Activated CD4-positive, alpha-beta T cell treated with anti-CD3 and anti-CD28 coated beads for 36 hours (primary cell): Measurements from ENCODE around the gene TNIK. TPM values are rescaled to one million over a fixed set of nuclear protein-coding genes. Genes with fewer than 3 reads are reported as not detected.
A peak's percentile ranks its signal among the peaks of the same experiment; 100 is the strongest.
"Not testable (repeated sequence)": the region's sequence is repeated elsewhere in the genome, so short reads cannot be mapped to it uniquely, and the experiment has no call there.

Experiments used
- ATAC-seq: fragments of 200-7000 bp; cut with Tn5 transposase; one replicate; pipeline ENCODE4 v1.10.0; 2021; ENCODE audit warnings: mild to moderate bottlenecking, moderate library complexity
- CTCF ChIA-PET: fragments of 350-600 bp; sonication (Branson Sonifier 250); formaldehyde crosslinking; loops from one replicate; lab custom pipeline; 2021; ENCODE audit warnings: antibody characterized with exemption; lab: Charles Lee
- POLR2A ChIA-PET: fragments of 350-600 bp; sonication (Branson Sonifier 250); formaldehyde crosslinking; loops from one replicate; lab custom pipeline; 2021; ENCODE audit warnings: antibody characterized with exemption, inconsistent platforms; lab: Charles Lee
- DNase-seq: peaks from one replicate; pipeline ENCODE4 v3.0.0-alpha.2; 2020
- H3K27ac Mint-ChIP-seq: one replicate; pipeline ENCODE4 v1.8.0; 2021; ENCODE audit warnings: mixed read lengths
- H3K27me3 Mint-ChIP-seq: one replicate; pipeline ENCODE4 v1.8.0; 2021; ENCODE audit warnings: mixed read lengths
- H3K36me3 Mint-ChIP-seq: one replicate; pipeline ENCODE4 v1.8.0; 2021; ENCODE audit warnings: low read depth, mixed read lengths
- H3K4me1 Mint-ChIP-seq: one replicate; pipeline ENCODE4 v1.8.0; 2021; ENCODE audit warnings: mixed read lengths
- H3K4me3 Mint-ChIP-seq: one replicate; pipeline ENCODE4 v1.8.0; 2021; ENCODE audit warnings: mild to moderate bottlenecking, moderate library complexity, mixed read lengths
- H3K9me3 Mint-ChIP-seq: one replicate; pipeline ENCODE4 v1.8.0; 2021; ENCODE audit warnings: low read depth, mixed read lengths
- intact Hi-C, 2 experiments: fragments of 100-400 bp; cut with DNase I in 1 of 2; cut with micrococcal nuclease in 1 of 2; formaldehyde crosslinking; loops; one replicate each; pipeline versions ENCODE4 v1.14.2 to v1.15.1; 2022 to 2024; cut with DNase I, micrococcal nuclease
- total RNA-seq, 2 experiments: library from RNA; stranded (reverse); gene quantifications; one replicate each; pipeline ENCODE4 v1.2.3, GENCODE V29; 2021

The TNIK gene
- total RNA-seq, 2 experiments from 2014 or later: 28.8 to 34.2 TPM

DNA sequence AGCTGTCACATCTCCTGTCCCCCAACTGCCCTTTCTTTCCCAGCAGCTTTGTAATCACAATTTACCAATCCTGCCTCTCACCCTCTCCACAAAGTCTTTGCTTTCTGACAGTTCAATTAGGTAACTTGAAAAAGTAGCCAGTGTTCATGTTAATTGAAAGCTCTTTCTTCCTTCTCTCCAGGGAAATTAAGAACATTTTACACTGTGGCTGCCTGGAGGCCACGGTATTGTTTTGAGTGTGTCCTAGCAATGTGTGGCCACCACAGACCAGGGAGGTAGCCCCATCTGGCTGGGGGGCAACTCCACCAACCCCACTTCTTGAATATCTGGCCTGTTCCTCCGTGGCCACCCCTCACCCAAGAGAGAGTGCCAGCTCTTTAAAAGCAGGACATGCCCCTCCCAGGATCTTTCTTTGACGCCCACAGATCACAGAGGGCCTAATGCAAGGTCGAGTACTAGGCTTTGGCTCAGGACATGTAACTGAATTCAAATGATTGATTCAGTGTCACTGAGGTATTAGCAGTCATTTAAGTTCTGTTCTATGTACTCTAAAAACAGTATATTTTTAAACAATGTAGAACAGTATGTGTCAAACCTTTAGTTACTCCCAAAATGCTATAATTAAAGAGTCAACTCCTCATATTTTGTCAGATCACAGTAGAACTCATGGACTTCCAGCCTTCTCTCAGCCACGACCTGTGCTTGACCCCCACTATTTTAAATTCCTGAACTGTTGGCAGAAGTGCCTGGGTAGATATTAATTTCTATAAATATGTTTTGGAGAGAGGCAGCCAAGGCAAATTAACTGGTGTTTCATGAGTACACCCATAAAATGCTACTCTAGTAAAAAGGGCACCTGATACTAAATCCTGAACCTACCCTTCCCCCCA is 164.5 kb downstream of the TNIK start:
- Mint-ChIP-seq H3K36me3 (peaks cover 6% of the 10 kb centered on the region), H3K27me3 (no peaks in the 10 kb centered on the region), H3K4me1 (peaks cover 65% of the 10 kb centered on the region), H3K4me3 (no peak overlapping the region), H3K27ac (peak overlapping the region; percentile 15), H3K9me3 (no peaks in the 10 kb centered on the region)
- POLR2A ChIA-PET: no interaction called here
- DNase-seq (no peak), ATAC-seq (no peak)
- CTCF ChIA-PET: no interaction called here
- intact Hi-C loops: no loop called here

DNA sequence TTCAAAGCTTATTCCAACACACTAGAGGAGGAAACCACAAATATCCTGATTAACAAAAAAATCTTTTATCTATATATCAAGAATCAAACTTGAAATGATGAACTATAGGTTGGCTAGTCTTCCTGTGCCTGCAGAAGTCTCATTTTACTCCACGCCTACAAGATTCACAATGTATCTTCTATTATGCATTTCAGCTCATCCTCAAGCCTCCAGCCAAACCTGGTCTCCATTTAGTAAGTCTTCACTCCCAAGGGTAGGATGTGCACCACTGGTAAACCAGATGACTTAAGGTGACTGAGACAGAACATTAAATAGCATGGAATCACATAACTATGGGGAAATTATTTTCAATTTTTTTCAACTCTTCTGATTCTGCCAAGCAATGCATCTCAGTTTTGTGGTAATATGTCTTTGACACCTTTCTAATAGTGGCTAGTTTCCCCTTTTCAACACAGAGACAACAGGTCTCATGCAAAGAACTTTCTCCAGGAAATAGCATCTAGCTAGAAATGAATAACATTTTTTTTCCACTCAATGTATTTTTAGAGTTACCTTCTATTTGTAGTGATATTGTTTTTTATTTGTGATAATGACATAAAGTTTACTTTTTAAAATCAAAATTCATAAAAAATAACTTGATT is 166.9 kb downstream of the TNIK start:
- H3K4me1 Mint-ChIP-seq: peaks cover 62% of the 10 kb centered on the region
- H3K9me3 Mint-ChIP-seq: no peaks in the 10 kb centered on the region
- intact Hi-C loops: no loop called here
- H3K27ac Mint-ChIP-seq: no peak overlapping the region
- DNase-seq (no peak), ATAC-seq (peak; percentile 40)
- peaks cover 3% of the 10 kb centered on the region for H3K36me3 Mint-ChIP-seq
- CTCF ChIA-PET: interaction anchor here (0.8 kb wide), 1 partner anchor 337 kb away, joined by 3 read pairs; no protein-coding TSS in a partner anchor
- POLR2A ChIA-PET: no interaction called here
- H3K27me3 Mint-ChIP-seq: no peaks in the 10 kb centered on the region
- H3K4me3 Mint-ChIP-seq: no peak overlapping the region

DNA sequence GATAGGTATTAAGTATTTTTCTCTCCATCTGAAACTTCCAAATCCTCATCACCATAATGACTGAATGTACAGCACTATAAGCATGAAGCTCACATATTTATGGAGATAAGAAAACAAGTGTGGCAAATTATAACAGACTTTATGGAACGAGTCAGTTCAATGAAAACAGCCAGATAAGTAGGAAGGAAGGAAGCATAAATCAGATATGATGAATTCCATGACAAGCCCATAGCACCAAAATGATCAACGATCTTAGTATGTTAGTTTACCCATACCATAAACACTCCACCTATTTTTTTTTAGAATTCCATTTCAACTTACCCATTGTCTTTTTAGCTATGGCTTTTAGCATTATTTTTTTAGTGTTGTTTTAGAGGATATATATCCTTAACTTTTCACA is 169.5 kb downstream of the TNIK start:
- DNase-seq (no peak), ATAC-seq (no peak)
- Mint-ChIP-seq H3K4me3 (no peak overlapping the region), H3K27me3 (no peaks in the 10 kb centered on the region), H3K36me3 (peaks cover 3% of the 10 kb centered on the region), H3K4me1 (peaks cover 63% of the 10 kb centered on the region), H3K27ac (no peak overlapping the region), H3K9me3 (no peaks in the 10 kb centered on the region)
- intact Hi-C loops: no loop called here
- CTCF ChIA-PET: interaction anchor here (0.5 to 1.3 kb wide), 3 partner anchors 11 to 170 kb away, joined by 3 to 5 read pairs (median 3); no protein-coding TSS in a partner anchor
- POLR2A ChIA-PET: no interaction called here

DNA sequence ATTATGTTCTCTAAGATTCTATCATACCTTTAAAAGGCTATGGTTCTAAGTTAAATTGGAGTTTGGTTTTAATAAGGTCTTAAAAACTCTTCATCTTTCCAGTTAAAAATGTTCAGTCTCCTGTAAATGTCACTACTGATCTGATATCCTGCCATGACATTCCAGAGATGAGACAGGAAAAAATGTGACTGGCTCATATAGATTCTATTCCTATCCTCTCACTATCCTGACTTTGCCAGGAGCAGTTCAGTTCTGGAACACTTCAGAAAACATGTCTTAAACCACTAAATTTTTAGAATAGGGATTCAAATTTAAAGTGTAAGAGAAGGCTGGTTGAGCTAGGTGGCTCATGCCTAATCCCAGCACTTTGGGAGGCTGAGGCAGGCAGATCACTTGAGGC is 170.9 kb downstream of the TNIK start:
- ATAC-seq (no peak), DNase-seq (no peak)
- H3K4me3 Mint-ChIP-seq: no peak overlapping the region
- H3K27me3 Mint-ChIP-seq: no peaks in the 10 kb centered on the region
- H3K9me3 Mint-ChIP-seq: no peaks in the 10 kb centered on the region
- ChIA-PET CTCF (no interaction called here), POLR2A (interaction anchor here (0.7 kb wide), 1 partner anchor 20 kb away, joined by 3 read pairs; no protein-coding TSS in a partner anchor)
- no peak overlapping the region for H3K27ac Mint-ChIP-seq
- H3K36me3 Mint-ChIP-seq: peaks cover 3% of the 10 kb centered on the region
- intact Hi-C loops: no loop called here
- H3K4me1 Mint-ChIP-seq: peaks cover 65% of the 10 kb centered on the region

DNA sequence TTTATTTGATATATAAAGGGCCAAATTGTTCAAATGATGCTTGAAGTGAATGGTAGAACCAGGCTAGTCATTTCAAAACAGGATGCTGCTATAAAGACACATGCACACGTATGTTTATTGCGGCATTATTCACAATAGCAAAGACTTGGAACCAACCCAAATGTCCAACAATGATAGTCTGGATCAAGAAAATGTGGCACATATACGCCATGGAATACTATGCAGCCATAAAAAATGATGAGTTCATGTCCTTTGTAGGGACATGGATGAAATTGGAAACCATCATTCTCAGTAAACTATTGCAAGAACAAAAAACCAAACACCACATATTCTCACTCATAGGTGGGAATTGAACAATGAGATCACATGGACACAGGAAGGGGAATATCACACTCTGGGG is 172.4 kb downstream of the TNIK start:
- intact Hi-C loops: loop anchor here (2.0 kb wide), 2 partner anchors 33 to 173 kb away; partner anchors contain the start of gene TNIK (in 1 of the 2)
- H3K27ac Mint-ChIP-seq, DNase-seq, POLR2A ChIA-PET, H3K4me3 Mint-ChIP-seq, CTCF ChIA-PET, H3K9me3 Mint-ChIP-seq, H3K27me3 Mint-ChIP-seq, H3K36me3 Mint-ChIP-seq, ATAC-seq: not testable (repeated sequence)
- H3K4me1 Mint-ChIP-seq: peaks cover 65% of the 10 kb centered on the region

DNA sequence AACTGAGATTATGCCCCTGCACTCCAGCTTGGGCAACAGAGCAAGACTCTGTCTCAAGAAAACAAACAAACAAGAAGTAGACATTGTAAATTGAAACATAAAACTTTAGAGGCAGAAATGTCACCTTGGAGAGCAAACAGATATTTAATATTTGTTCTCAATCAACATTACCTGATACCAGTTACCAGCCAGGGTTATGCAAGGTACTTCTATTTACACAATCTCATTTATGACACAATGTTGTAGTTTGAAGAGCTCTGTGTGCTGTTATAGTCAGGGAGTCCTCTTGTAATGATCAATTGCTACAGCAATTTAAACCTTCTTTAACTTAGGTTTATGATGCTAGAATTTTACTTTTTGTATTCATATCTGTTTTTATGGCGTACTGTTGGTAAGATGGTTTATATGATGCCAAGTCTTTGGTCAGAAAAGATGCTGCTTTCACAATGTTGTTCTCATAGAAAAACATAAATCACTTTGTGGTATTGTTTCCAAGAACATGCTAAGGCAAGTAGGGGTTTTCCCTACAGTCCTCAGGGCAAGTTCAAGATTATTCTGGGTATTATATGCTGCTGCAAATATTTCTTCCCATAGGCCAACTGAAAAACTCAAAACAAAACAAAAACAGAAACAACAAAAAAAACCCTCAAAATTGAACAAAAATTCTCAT is 173.5 kb downstream of the TNIK start:
- POLR2A ChIA-PET: no interaction called here
- DNase-seq (no peak), ATAC-seq (peak; percentile 69)
- Mint-ChIP-seq H3K36me3 (peaks cover 3% of the 10 kb centered on the region), H3K4me1 (peaks cover 66% of the 10 kb centered on the region), H3K9me3 (no peaks in the 10 kb centered on the region), H3K27me3 (no peaks in the 10 kb centered on the region), H3K4me3 (no peak overlapping the region), H3K27ac (peak overlapping the region; percentile 25)
- CTCF ChIA-PET: interaction anchor here (1.2 to 1.9 kb wide), 2 partner anchors 18 to 24 kb away, joined by 3 to 6 read pairs; no protein-coding TSS in a partner anchor
- intact Hi-C loops: loop anchor here (2.0 kb wide), 2 partner anchors 32 to 174 kb away; partner anchors contain the start of gene TNIK (in 1 of the 2)

DNA sequence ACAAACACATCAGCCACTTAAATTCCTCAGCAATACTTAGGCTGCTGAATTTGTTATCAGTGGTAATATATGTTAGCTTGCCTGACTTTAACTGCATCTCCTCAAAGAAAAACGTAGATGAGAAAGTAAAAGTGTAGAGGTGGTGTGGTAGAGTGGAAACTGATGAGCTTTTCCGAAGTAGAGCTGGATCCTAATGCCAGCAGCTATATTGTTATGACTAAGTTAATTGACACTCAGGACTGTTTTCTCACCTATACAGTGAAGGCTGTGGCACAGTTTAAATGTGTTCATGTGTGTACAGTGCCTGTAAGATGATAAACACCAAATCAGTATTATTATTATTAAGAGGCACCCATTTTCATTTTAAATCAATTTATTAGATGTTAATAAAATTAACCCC is 174.9 kb downstream of the TNIK start:
- CTCF ChIA-PET: interaction anchor here (0.6 to 1.9 kb wide), 7 partner anchors 17 to 317 kb away, joined by 3 to 6 read pairs (median 3); no protein-coding TSS in a partner anchor
- intact Hi-C loops: loop anchor here (2.0 kb wide), 5 partner anchors 18 to 174 kb away; no protein-coding TSS in a partner anchor
- Mint-ChIP-seq H3K4me3 (no peak overlapping the region), H3K27ac (peak overlapping the region; percentile 48), H3K9me3 (no peaks in the 10 kb centered on the region), H3K36me3 (peaks cover 4% of the 10 kb centered on the region), H3K4me1 (peaks cover 62% of the 10 kb centered on the region), H3K27me3 (no peaks in the 10 kb centered on the region)
- POLR2A ChIA-PET: no interaction called here
- ATAC-seq (peak; percentile 71), DNase-seq (no peak)

DNA sequence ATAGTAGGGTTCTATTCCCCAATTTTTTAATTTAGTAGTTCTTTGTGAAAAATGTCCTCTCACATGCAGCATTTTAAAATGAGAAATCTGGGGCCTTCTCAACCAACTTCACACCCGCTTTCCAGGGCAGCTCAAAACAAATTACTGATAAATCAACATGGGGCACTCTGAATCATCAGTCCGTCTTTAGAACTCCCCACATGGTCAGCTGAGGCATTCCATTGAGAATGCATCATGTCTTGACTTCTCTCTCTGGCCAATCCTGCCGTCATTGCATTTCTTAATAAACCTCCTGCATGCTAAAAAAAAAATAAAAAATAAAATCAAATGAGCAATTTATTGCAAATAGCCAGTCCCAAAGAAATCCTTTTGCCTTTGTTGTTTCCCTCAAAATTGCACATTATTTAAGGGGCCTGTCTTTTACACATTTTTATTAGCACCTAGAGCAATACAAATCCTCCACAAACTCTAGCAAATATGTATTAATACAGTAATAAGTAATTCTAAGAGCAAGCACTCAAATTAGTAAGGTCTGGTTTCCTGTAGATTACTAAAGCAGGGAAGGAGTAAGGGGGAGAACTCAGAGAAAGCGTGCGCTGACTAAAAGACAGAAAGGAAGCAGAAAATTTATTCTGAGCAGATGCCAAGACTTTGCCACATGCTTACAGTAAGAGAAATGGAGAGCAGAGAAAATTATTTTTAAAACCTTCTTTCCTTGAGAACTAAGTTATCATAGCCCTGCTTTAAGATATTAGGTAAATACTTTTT is 175.7 kb downstream of the TNIK start:
- ChIA-PET CTCF (interaction anchor here (0.6 to 1.9 kb wide), 4 partner anchors 16 to 318 kb away, joined by 3 to 6 read pairs (median 4); no protein-coding TSS in a partner anchor), POLR2A (no interaction called here)
- intact Hi-C loops: loop anchor here (2.0 to 5.0 kb wide), 6 partner anchors 18 to 174 kb away; no protein-coding TSS in a partner anchor
- Mint-ChIP-seq H3K27ac (peak overlapping the region; percentile 62), H3K4me3 (no peak overlapping the region), H3K27me3 (no peaks in the 10 kb centered on the region), H3K36me3 (peaks cover 4% of the 10 kb centered on the region), H3K9me3 (no peaks in the 10 kb centered on the region), H3K4me1 (peaks cover 65% of the 10 kb centered on the region)
- DNase-seq (peak; percentile 27), ATAC-seq (peak; percentile 62)

DNA sequence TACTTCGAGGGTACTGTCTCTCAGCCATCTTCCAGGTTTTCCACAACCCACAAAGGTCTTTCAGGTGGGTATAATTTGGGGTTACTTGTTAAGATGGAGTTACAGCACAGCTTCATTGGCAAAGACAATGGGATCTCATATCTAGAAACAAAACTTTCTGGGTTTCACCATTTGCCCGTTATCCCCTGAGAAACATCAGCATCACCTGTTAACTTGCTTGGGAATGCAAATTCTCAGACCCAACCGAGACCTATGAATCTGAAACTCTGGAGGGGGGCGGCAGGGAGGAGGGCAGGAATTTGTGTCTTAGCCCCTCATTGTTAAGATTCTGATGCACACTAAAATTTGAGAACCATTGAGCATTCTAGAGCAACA is 176.4 kb downstream of the TNIK start:
- POLR2A ChIA-PET: interaction anchor here (0.6 kb wide), 1 partner anchor 176 kb away, joined by 3 read pairs; the partner anchor contains the start of gene TNIK
- ATAC-seq: no peak
- Mint-ChIP-seq H3K4me1 (peaks cover 68% of the 10 kb centered on the region), H3K27ac (no peak overlapping the region), H3K4me3 (no peak overlapping the region), H3K9me3 (no peaks in the 10 kb centered on the region), H3K27me3 (no peaks in the 10 kb centered on the region), H3K36me3 (peaks cover 3% of the 10 kb centered on the region)
- intact Hi-C loops: loop anchor here (2.0 to 5.0 kb wide), 6 partner anchors 17 to 175 kb away; no protein-coding TSS in a partner anchor
- CTCF ChIA-PET: no interaction called here
- DNase-seq: no peak

DNA sequence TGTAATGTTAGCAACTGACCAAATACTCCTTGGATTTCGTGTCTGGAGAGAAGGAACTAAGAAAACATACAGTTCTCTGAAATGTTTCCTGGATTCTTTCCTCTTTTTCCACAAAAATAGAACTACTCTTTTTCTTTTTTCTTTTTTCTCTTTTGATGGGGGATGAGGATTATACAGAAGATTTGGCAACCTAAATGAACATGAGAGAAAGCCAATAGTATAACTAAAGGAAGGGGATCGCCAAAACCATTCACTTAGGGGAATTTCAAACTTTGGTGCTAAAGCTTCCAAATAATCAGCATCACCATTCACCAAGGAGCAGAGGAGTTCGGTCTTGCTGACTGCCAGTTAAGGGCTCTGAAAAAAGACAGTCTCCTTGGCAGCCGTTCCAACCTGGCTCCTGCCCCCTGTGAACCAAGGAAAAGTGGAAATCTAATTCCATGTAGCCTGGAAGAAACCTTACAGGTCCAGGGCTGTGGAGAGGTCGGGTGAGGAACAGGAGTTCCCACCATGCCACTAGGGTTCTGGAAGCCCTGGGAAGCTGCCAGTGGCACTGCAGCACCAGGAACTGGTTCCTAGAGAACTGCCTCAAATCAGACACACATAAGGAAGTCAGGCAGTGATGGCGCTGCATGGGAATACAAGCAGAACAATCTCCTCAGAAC is 176.9 kb downstream of the TNIK start:
- Mint-ChIP-seq H3K27me3 (no peaks in the 10 kb centered on the region), H3K27ac (no peak overlapping the region), H3K4me1 (peaks cover 71% of the 10 kb centered on the region), H3K9me3 (no peaks in the 10 kb centered on the region), H3K36me3 (peaks cover 3% of the 10 kb centered on the region), H3K4me3 (no peak overlapping the region)
- ATAC-seq (no peak), DNase-seq (no peak)
- ChIA-PET POLR2A (interaction anchor here (0.6 kb wide), 1 partner anchor 177 kb away, joined by 3 read pairs; the partner anchor contains the start of gene TNIK), CTCF (no interaction called here)
- intact Hi-C loops: loop anchor here in 1 of 2 experiments (5.0 kb wide), 1 partner anchor 36 kb away; no protein-coding TSS in a partner anchor
